Measurements from ENCODE around the gene SH3GLB2.

Gene SH3GLB2

DNA sequence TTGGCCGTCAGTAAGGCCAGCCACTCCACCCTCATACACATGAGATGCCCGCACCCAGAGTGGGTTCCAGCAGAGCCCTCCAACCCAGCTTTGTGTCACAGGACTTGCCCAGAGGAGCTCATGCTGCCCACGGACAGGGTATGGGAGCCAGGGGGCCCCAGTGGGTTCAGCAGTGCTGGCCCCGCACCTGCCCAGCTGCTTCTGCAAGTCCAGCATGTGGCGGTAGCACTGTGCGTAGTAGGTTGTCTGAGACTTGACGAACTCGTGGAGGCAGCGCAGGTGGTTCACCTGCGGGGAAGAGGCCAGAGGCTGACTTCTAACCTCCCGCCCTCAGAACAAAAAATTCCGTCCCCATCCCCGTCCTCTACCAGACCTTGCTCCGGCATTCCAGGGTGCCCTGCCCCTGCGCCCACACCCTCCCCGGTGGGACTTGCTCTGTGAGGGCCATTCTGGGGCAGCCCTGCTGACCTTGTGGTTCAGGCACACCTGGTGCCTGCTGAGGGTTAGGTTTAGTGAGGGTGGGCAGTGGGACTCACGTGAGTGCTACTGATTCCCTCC, 18.5 kb downstream of the SH3GLB2 start:
- Histone ChIP-seq H4K20me1 (ENCODE audit: control insufficient read depth, insufficient read depth, low read depth, low read length) (no peaks in the 10 kb centered on the region), H3K4me2 (ENCODE audit: low read length) (no peak overlapping the region), H3K27ac (ENCODE audit: low read depth, low read length) (no peak overlapping the region), H3K27me3 (ENCODE audit: control insufficient read depth, low read length) (no peaks in the 10 kb centered on the region), H3K36me3 (ENCODE audit: control insufficient read depth, low read length) (peaks cover 78% of the 10 kb centered on the region), H3K4me3 (ENCODE audit: low read length) (no peak overlapping the region), H3K4me1 (ENCODE audit: control insufficient read depth, low read length) (no peaks in the 10 kb centered on the region), H3K9me2 (replicated peaks; ENCODE audit: control insufficient read depth, low read length) (no peaks in the 10 kb centered on the region), H3K9me3 (ENCODE audit: control insufficient read depth, insufficient read depth, low read length) (no peaks in the 10 kb centered on the region), H3F3A (ENCODE audit: control insufficient read depth, insufficient read depth) (peaks cover 13% of the 10 kb centered on the region), H3K79me2 (ENCODE audit: control insufficient read depth, low read length) (no peaks in the 10 kb centered on the region)
- TF ChIP-seq EZH2phosphoT487 (IDR thresholded peaks at IDR 0.05; ENCODE audit: borderline replicate concordance, low read length), result no peak
- TF ChIP-seq, protein P1, sequence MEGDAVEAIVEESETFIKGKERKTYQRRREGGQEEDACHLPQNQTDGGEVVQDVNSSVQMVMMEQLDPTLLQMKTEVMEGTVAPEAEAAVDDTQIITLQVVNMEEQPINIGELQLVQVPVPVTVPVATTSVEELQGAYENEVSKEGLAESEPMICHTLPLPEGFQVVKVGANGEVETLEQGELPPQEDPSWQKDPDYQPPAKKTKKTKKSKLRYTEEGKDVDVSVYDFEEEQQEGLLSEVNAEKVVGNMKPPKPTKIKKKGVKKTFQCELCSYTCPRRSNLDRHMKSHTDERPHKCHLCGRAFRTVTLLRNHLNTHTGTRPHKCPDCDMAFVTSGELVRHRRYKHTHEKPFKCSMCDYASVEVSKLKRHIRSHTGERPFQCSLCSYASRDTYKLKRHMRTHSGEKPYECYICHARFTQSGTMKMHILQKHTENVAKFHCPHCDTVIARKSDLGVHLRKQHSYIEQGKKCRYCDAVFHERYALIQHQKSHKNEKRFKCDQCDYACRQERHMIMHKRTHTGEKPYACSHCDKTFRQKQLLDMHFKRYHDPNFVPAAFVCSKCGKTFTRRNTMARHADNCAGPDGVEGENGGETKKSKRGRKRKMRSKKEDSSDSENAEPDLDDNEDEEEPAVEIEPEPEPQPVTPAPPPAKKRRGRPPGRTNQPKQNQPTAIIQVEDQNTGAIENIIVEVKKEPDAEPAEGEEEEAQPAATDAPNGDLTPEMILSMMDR (IDR thresholded peaks at IDR 0.05; ENCODE audit: low read depth, low read length, poor library complexity, severe bottlenecking), result no peak

DNA sequence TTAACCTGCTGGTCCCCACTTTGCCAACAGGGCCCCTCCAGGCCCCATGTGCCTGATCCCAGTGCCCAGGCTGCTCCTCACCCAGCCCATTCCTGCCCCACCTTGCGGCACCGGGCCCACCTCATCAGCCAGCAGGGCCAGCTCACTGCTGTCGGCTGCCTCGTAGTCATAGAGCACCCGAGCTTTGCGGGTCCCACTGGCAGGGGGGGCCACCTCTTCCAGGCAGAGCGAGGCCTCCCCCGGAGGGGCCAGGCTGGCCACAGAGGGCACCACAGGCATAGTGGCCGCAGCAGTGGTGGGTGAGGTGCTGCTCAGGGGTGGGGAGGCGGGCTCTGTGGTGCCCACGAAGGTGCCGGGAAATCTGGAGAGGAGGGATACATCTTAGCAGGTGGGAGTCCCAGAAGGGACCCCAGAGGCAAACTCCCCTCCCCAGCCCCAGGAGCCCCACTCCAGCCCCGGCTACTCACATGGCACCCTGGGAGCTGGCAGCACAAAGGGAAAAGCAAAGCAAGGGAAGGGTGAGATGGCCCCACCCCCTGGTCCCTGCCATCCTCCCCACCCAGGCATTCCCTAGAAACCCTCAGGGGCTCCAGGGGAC, 19.0 kb downstream of the SH3GLB2 start:
- H3K79me2 ChIP-seq (ENCODE audit: control insufficient read depth, low read length), result no peaks in the 10 kb centered on the region
- H3K4me2 ChIP-seq (ENCODE audit: low read length), result no peak overlapping the region
- H3K27me3 ChIP-seq (ENCODE audit: control insufficient read depth, low read length), result no peaks in the 10 kb centered on the region
- no peaks in the 10 kb centered on the region for H3K9me2 ChIP-seq (replicated peaks; ENCODE audit: control insufficient read depth, low read length)
- H3K9me3 ChIP-seq (ENCODE audit: control insufficient read depth, insufficient read depth, low read length), result no peaks in the 10 kb centered on the region
- TF ChIP-seq EZH2phosphoT487 (IDR thresholded peaks at IDR 0.05; ENCODE audit: borderline replicate concordance, low read length), result no peak
- TF ChIP-seq, protein P1 (IDR thresholded peaks at IDR 0.05; ENCODE audit: low read depth, low read length, poor library complexity, severe bottlenecking), result no peak
- H3K4me1 ChIP-seq (ENCODE audit: control insufficient read depth, low read length), result no peaks in the 10 kb centered on the region
- H3K4me3 ChIP-seq (ENCODE audit: low read length), result no peak overlapping the region
- H3K36me3 ChIP-seq (ENCODE audit: control insufficient read depth, low read length), result peaks cover 73% of the 10 kb centered on the region
- H3F3A ChIP-seq (ENCODE audit: control insufficient read depth, insufficient read depth), result peaks cover 13% of the 10 kb centered on the region
- H4K20me1 ChIP-seq (ENCODE audit: control insufficient read depth, insufficient read depth, low read depth, low read length), result no peaks in the 10 kb centered on the region
- H3K27ac ChIP-seq (ENCODE audit: low read depth, low read length), result no peak overlapping the region

DNA sequence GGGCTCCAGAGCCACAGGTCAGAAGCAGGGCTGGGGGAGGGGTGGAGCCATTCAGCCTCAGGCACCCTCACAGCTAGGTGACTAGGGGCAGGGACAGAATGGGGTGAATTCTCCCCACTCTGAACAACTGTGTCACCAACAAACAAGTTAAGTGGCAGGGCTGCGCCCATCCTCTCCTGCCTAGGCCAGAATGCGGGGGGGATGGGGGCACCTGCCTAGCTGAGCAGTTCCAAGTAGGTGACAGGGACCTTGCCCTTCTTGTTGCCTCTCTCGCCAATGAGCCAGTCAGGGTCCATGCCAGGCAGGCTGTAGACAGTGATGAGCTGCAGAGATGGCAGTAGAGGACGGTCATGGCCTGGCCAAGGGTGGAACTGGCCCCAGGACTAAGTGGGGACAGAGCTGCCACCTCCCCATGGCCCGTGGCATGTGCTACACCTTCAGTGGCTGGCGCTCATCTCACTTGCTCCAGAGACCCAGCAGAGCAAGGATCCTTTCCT, 19.6 kb downstream of the SH3GLB2 start:
- H3K79me2 ChIP-seq (ENCODE audit: control insufficient read depth, low read length), result no peaks in the 10 kb centered on the region
- no peaks in the 10 kb centered on the region for H3K9me3 ChIP-seq (ENCODE audit: control insufficient read depth, insufficient read depth, low read length)
- H3K4me2 ChIP-seq (ENCODE audit: low read length), result no peak overlapping the region
- peaks cover 13% of the 10 kb centered on the region for H3F3A ChIP-seq (ENCODE audit: control insufficient read depth, insufficient read depth)
- H3K27ac ChIP-seq (ENCODE audit: low read depth, low read length), result no peak overlapping the region
- no peaks in the 10 kb centered on the region for H3K4me1 ChIP-seq (ENCODE audit: control insufficient read depth, low read length)
- H3K9me2 ChIP-seq (replicated peaks; ENCODE audit: control insufficient read depth, low read length), result no peaks in the 10 kb centered on the region
- H3K36me3 ChIP-seq (ENCODE audit: control insufficient read depth, low read length), result peaks cover 72% of the 10 kb centered on the region
- no peaks in the 10 kb centered on the region for H3K27me3 ChIP-seq (ENCODE audit: control insufficient read depth, low read length)
- no peaks in the 10 kb centered on the region for H4K20me1 ChIP-seq (ENCODE audit: control insufficient read depth, insufficient read depth, low read depth, low read length)
- TF ChIP-seq, protein P1 (IDR thresholded peaks at IDR 0.05; ENCODE audit: low read depth, low read length, poor library complexity, severe bottlenecking), result no peak
- TF ChIP-seq EZH2phosphoT487 (IDR thresholded peaks at IDR 0.05; ENCODE audit: borderline replicate concordance, low read length), result no peak
- H3K4me3 ChIP-seq (ENCODE audit: low read length), result no peak overlapping the region

Measured in DOHH2 (cell line).